ELR (cell line): ENCODE data around the gene ADAMTSL1.
A peak's percentile ranks its signal among the peaks of the same experiment; 100 is the strongest.
"Not testable (repeated sequence)": the region's sequence is repeated elsewhere in the genome, so short reads cannot be mapped to it uniquely, and the experiment has no call there.

Source experiments
- DNase-seq: peaks from one replicate; pipeline ENCODE4 v3.0.0-alpha.2; 2015; ENCODE audit warnings: low read depth

Gene ADAMTSL1

DNA sequence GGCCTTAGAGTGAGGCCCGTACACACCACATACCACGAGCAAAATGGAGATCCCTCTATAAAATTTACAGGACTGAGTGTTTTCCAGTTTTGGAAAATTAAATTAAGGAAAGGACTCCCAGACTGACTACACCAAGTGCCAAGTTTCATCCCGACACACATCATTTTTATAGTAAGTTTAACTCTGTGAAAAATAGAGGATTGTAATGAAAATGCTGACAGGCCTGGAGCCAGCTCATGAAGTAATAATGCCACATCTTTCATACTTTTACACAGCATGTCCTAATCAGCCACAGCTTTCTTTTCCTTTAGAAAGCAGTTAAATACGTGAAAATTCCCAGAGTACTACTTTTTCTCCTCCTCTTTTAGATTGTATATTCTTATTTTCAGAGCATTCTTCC is 389.8 kb downstream of the ADAMTSL1 start:
- no peak for DNase-seq

DNA sequence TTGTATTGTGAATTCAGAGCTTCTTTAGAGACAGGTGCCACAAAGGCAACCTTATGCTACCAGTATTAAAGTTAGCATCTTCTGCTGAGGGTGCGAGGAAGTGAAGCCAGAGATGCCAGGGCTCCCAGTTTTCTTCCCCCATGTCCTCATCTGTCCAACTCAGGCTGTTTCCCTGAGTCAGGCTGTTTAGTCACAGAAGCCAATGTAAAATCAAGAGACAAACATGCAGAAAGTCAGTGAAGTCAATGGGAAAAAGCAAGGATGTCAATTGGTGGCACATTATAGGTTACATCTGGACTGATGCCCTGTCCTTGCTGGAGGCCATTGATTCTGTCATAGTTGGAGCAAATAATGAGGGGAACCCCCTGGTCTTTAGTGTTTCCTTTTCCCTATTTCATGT is 390.6 kb downstream of the ADAMTSL1 start:
- no peak for DNase-seq

DNA sequence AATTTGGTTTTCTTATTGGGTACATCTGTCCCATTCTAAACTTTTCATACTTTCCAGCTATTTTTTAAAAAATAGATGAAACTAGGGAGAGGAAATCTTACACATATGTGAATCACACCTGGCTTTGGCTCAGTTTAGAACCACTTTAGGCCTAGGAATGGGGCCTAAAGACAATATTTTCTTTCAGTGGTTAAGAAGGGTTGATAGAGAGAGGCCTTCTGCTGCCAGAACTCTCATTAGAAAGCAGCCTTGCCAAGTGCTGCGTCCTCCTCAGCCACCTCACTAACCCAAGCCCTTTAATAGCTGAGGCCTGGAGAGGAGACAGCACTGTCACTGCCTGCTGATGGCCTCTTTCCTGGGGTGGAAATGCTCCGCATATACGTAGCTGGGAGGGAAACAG is 391.6 kb downstream of the ADAMTSL1 start:
- DNase-seq = no peak

DNA sequence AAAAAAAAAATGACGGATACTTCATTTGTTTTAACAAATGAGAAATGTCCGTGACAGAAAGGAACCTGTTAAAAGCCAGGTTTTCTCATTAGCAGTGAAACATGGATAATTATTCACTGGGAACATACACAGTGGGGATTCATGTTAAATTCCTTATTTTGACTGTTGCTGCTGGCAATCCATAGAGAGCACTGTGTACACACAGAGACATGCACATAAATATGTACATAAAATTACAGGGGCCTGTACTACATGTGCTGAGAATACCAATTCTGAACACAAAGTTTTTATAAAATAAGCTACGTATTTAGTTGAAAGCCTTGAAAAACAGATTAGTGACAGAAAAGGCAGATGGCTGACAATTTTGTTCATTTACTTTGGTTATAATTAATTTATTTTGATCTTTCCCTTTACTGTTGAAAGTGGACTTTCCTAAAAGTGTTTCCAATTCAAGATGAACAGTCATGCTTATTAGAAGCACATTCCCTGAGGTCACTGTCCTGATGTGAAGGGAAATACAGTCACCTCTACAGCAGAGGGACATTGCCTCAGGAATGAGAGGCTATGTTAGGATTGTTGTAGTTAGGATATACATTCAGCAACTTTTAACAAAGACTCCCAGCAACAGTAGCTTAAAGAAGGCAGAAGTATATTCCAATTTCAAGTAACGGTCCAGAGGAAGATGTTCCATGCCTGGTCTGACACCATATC is 392.3 kb downstream of the ADAMTSL1 start:
- no peak for DNase-seq

DNA sequence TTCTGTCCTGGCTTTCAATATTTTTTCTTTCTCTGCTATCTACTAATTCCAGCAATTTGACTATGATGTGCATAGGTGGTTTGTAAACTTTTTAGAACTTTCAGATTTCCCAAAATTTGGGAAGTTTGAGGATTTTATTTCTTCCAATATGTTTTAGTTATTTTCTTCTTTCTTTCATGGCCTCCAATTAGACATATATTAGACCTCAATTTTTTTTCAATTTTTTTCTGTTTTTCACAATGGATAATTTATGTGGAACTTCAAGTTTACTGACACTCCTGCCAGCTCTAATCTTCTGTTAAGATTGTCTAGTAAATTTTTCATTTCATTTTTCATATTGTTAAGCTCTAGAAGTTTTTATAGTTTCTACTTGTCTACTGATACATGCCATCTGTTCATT is 395.8 kb downstream of the ADAMTSL1 start:
- no peak for DNase-seq

DNA sequence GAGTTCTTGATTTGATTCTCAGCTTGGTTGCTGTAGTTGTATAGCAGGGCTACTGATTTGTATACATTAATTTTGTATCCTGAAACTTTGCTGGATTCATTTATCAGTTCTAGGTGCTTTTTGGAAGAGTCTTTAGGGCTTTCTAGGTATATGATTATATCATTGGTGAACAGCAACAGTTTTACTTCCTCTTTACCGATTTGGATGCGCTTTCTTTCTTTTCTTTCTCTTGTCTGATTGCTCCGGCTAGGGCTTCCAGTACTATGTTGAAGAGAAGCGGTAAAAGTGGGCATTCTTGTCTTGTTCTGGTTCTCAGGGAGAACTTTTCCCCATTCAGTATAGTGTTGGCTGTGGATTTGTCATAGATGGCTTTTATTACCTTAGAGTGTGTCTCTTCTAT is 400.1 kb downstream of the ADAMTSL1 start:
- DNase-seq = no peak

DNA sequence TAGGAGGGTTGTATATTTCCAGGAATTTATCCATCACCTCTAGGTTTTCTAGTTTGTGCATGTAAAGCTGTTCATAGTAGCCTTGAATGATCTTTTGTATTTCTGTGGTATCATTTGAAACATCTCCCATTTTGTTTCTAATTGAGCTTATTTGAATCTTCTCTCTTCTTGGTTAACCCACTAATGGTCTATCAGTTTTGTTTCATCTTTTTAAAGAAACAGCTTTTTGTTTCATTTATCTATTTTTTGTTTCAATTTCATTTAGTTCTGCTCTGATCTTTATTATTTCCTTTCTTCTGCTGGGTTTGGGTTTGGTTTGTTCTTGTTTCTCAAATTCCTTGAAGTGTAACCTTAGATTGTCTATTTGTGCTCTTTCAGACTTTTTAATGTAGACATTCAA is 401.0 kb downstream of the ADAMTSL1 start:
- DNase-seq = not testable (repeated sequence)

DNA sequence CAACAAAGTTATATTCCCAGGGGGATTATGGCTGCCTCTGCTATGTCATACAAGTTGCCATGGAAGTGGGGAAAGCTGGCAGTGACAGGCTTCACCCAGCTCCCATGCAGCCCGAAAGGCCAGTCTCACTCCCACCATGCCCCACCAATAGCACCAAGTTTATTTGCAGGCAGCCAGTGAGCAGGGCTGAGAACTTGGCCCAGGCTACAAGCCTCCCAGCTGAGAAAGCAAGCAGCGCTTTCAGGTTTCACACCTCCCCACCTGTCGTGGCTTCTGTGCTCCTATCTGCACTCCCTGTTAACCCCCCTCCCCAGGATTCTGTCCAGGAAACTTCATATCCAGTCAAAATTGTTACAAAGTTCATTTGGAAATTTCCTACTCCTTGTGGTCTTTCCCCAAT is 404.0 kb downstream of the ADAMTSL1 start:
- no peak for DNase-seq

DNA sequence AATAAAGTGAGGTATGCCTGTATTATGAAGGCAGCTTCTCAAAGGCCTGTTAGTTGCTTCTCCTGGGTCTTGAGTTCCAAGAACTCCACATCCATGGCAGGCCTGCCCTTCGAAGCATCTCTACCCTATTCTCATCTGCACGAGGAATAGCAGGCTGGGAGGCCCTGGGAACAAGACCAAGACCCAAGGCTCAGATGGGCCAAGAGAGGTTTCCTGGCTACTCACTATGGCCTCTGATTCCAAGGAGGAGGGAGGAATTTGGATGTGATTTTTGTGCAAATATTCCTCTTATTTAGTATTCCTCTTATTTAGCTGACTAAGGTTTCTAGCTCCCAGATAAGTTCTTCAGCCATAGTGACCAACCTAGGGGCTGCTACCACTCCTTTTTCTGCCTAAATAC is 407.8 kb downstream of the ADAMTSL1 start:
- DNase-seq = no peak

DNA sequence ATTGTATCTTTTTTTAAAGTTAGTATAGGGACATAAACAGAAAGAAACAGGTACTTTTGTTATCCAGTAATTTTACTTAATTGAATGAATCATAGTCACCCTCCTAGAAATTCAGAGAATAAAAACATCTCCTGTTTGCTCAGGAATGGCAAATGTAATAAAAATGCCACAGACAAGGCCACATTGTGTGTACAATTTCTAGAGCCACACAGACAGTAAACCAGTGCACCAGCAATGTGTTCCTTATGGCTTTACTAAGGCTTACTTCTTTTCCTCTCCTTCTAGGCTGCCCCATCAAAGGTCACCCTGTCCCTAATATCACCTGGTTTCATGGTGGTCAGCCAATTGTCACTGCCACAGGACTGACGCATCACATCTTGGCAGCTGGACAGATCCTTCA is 413.6 kb downstream of the ADAMTSL1 start:
- DNase-seq = no peak

DNA sequence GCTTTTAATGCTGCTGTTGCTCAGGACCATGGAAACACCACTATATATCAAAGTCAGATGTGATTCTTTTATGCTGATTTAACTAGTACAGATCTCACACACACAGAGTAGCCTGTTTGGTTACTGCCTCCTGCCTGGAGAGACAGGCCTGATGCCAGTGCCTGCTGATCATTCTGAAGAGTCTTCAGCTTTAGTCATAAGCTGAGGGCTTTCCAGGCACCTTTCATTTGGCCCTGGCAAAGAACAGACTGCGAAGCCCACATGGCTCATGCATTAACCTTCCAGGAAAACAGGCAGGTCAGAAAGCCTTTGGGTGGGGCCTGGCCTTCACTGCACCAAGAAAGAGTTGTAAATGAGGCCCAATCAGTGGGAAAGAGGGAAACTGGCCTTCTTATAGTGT is 414.3 kb downstream of the ADAMTSL1 start:
- DNase-seq = no peak

DNA sequence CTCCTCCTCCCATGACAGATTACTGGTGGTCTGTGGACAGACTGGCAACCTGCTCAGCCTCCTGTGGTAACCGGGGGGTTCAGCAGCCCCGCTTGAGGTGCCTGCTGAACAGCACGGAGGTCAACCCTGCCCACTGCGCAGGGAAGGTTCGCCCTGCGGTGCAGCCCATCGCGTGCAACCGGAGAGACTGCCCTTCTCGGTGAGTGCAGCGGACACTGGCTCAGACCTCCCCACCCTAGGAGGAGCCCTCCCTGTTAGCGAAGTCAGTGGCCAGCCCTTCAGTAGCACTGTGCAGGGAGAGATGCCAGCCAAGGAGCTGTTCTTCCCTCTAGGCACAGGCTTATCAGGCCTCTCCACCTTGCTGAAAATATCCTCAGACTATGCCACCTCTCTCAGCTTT is 415.6 kb downstream of the ADAMTSL1 start:
- DNase-seq = no peak

DNA sequence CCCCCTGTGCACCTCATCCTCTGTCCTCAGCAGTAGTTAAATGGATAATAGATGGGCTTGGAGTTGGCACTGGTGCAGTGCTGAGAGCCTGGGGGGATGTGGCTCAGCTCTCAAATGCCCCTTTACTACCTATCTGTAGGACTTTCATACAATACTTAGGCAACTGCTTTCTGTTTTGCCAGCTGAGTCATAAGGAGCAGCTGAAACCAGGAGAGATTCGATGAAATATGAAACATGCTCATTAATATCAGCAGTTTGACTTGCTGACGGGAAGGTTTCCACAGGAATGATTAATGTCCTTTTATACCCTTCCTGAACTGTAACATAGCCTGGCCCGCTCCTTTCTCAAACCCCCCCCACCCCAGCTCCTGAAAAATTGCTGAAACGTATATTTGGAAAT is 416.4 kb downstream of the ADAMTSL1 start:
- DNase-seq = peak; percentile 47

DNA sequence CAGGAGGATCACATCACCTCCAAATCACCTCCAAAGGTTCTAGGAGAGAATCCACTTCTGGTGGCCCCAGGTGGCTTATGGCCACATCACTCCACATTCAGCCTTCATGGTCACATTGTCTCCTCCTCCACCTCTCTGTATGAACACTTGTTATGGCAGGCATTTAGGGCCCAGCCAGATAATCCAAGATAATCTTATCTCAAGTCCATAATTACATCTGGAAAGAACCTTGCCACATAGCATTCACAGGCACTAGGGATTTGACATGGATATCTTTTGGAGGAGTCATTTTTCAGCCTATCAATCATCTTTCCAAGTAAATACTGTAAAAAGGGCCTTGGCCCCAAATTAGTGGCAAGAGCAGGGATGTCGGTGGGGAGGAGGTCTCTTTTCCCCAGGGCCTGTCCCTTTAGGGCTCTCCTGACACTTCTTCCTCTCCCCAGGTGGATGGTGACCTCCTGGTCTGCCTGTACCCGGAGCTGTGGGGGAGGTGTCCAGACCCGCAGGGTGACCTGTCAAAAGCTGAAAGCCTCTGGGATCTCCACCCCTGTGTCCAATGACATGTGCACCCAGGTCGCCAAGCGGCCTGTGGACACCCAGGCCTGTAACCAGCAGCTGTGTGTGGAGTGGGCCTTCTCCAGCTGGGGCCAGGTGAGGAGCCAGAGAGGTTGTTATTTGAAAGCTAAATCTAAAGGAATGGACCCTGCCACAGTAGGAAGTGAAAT is 418.2 kb downstream of the ADAMTSL1 start:
- DNase-seq = no peak

DNA sequence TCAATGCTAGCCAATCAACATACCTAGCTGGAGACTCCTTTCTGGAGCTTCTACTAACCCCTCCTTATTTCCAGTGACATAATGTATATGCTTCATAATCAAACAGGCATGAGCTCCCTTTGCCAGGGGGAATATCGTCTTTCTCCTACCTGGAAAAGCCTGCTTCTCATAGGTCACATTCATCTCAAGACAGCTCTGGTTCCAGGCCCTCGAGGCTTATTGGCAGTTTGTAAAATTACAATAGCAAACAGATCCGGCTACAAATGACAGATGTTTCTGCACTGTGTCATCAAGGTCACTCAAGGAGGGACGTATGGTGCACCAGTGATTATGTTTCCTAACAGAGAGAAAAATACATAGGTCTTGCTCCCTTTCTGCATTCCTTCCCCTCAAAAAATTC is 419.1 kb downstream of the ADAMTSL1 start:
- DNase-seq = no peak

DNA sequence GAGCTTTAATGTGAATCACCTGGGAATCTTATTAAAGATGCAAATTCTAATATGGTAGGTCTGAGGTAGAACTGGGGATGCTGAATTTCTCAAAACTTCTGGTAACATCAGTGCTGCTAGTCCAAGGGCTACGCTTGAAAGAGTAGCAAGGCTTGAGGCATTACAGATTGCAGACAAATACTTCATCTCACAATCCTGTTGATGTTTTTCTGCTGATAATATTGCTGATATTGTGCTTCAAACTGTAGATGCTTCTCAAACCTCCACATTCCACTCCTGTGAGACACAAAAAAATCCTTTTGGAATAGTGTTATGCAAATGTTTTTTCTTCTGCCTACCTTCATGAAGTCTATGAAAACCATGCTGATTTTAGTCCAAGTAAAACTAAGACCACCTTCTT is 419.5 kb downstream of the ADAMTSL1 start:
- DNase-seq = no peak

DNA sequence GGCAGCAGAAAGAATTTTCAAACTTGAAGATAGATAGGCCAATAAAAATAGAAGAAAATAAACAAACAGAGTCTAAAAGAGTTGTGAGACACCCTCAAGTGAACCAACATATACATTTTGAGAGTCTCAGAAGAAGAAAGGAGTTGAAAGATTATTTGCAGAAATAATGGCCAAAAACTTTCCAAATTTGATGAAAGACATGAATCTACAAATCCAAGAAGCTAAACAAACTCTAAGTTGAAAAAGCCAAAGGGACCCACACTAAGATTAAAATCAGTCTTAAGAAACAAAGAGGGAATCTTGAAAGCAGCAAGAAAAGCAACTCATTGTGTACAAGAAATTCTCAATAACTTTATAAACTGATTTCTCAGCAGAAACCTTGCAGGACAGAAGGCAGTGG is 422.1 kb downstream of the ADAMTSL1 start:
- no peak for DNase-seq

DNA sequence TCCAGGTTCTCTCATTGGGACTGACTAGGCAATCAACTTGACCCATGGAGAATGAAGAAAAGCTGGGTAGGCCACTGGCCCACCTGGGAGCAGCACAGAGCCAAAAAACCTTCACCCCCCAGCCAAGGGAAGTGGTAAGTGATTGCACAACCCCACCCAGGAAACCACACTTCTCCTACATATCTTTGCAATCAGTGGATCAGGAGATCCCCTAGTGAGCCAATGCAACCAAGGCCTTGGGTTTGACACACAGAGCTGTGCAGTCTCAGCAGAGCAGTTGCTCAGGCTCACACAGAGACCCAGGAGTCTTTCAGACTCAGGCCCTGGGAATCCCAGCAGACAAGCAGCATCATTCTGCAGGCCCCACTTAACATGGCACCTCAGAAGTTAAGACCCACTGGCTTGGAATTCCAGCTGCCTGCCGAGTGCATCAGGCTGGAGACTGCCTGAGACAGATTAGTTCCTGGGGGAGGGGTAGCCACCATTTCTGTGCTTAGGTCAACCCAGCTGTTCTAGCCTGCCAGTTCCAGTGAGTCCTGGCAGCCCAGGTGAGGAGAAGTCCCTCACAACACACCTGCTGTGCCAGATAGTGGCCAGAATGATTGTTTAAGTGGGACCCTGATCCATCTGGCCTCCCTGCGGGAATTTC is 422.7 kb downstream of the ADAMTSL1 start:
- peak; percentile 56 for DNase-seq

DNA sequence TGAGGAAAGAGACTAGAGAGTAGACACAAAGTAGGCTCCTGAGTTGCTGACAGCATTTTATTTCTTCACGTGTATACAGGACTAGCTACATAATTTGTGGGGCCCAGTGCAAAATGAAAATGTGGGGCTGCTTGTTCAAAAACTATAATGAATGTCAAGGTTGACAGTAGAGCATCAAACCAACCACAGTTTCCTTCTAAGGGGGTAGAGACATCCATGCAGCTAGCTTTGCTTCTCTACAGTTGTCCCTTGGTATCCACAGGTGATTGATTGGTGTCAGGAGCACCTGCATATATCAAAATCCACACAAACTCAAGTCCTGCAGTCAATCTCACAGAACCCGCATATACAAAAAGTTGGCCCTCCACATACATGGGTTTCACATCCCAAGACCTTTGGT is 429.5 kb downstream of the ADAMTSL1 start:
- no peak for DNase-seq

DNA sequence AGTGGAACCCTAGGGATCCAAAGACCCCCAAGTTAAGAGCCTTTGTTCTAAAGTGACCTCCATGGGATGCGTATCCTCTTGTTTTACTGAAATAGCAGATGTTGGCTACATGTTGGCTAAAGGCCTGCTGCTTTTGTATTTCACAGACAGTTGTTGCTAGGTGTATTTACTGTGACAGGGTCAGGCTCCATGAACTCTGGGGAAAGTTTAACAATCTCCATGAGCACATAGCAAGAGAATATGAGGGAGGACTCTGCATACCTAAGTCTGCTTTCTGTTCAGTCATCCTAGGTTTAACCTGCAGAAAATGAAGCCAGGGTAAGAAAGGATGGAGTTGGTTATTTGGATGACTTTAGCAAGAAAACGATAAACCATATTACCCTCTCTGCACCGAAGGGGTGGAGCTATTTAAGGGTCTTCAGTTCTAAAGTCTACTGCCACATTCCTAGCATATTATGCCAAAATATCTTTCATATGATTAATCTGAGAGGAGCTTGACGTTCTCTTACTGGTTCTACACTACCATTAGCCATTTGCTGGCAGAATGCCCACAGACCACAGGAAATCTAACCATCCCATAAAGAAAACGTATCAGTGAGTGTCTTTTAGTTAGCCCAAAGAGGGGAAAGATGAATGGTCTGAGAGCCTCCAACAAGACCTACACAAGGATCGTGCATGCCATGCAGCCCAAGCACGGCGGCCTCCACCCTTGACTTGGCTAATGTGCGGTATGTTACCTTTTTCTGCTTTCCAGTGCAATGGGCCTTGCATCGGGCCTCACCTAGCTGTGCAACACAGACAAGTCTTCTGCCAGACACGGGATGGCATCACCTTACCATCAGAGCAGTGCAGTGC is 431.3 kb downstream of the ADAMTSL1 start:
- DNase-seq = peak; percentile 95

DNA sequence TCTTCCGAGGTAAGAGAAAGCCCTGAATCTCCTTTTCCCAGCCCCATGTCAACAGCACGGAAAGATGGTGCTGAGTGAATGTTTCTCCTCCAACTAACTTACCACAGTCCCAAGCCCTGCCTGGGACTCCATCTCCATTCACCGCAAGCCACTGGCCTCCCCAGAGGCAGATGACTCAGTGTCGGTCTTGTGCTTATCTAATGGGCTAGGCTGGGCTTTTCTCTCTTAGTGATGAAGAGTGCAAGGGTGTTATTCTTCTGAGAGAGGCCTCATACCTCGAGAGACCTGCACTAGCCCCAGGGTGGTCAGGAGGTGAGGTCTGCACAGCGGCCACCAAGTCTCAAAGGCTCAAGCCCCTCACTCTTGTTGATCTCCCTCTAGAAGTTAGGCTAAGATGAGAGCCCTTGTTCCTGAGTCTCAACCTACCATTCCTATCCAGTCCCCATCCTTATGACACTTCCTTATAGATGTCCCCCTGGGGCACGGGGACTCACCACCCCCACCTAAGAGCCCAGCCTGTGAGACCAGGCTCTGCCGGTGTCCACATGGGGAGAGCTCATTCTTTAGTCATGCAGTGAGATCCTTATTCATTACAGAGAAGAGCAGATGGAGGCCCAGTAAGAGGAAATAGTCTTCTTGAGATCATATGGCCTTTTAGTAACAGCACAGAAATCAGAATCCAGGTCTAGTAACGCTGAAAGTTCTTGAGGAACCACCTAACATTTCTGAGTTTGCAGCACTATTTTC is 432.1 kb downstream of the ADAMTSL1 start:
- DNase-seq = peak; percentile 77
